Measurements from ENCODE around the gene RNF150. TPM values are rescaled to one million over a fixed set of nuclear protein-coding genes. Genes with fewer than 3 reads are reported as not detected.

Gene RNF150
- total and polyA plus RNA-seq, 7 donors: 0.46 to 69.0 (median 53.2) TPM

GRCh38 chr4:140925417-140925816, 207.9 kb downstream of the RNF150 start:
- H3K36me3 ChIP-seq: peaks cover 0 to 6% (median 2%) of the 10 kb centered on the region in 4 donors
- 86% methylated on average over 6 of the region's 6 CpGs for WGBS, 2 donors

GRCh38 chr4:140924761-140925392, 208.4 kb downstream of the RNF150 start:
- H3K4me1 ChIP-seq: peaks cover 0 to 27% (median 15%) of the 10 kb centered on the region in 4 donors
- no peak overlapping the region for H3K4me3 ChIP-seq
- no peak for DNase-seq
- no peaks in the 10 kb centered on the region for H3K27me3 ChIP-seq
- no peak for TF ChIP-seq POLR2AphosphoS5 (IDR thresholded peaks at IDR 0.05)
- no peak for TF ChIP-seq CTCF (IDR thresholded peaks at IDR 0.05)
- no peak for TF ChIP-seq POLR2A (IDR thresholded peaks at IDR 0.05)
- TF ChIP-seq EP300 (IDR thresholded peaks at IDR 0.05): no peak
- peaks cover 0 to 6% (median 2%) of the 10 kb centered on the region in 4 donors for H3K36me3 ChIP-seq
- peak overlapping the region in 1 of 4 donors; percentile 11 for H3K27ac ChIP-seq
- H3K9me3 ChIP-seq: no peaks in the 10 kb centered on the region
- intact Hi-C loops (cut with DNase I): no loop called here
- WGBS, 2 donors: 54 to 57% methylated on average over 3 of the region's 3 CpGs

More at GRCh38 chr4:140925417-140925816, 207.9 kb downstream of the RNF150 start:
- no peak overlapping the region for H3K4me3 ChIP-seq
- H3K9me3 ChIP-seq: no peaks in the 10 kb centered on the region
- intact Hi-C loops (cut with DNase I): no loop called here
- no peak for TF ChIP-seq EP300 (IDR thresholded peaks at IDR 0.05)
- no peak for TF ChIP-seq CTCF (IDR thresholded peaks at IDR 0.05)
- no peak for TF ChIP-seq POLR2A (IDR thresholded peaks at IDR 0.05)
- no peak for TF ChIP-seq POLR2AphosphoS5 (IDR thresholded peaks at IDR 0.05)
- H3K4me1 ChIP-seq: peaks cover 0 to 32% (median 17%) of the 10 kb centered on the region in 4 donors
- no peaks in the 10 kb centered on the region for H3K27me3 ChIP-seq
- DNase-seq: no peak
- H3K27ac ChIP-seq: peak overlapping the region in 1 of 4 donors; percentile 11

- TF ChIP-seq POLR2A (IDR thresholded peaks at IDR 0.05) (no peak), EP300 (IDR thresholded peaks at IDR 0.05) (no peak), CTCF (IDR thresholded peaks at IDR 0.05) (no peak)
- 72 to 86% methylated on average over 3 of the region's 3 CpGs for WGBS, 2 donors
- peak overlapping the region in 3 of 4 donors; percentile 5 to 27 (median 9) for H3K27ac ChIP-seq
Measured at GRCh38 chr4:140906993-140907962, 226.0 kb downstream of the RNF150 start.

GRCh38 chr4:140904904-140905303, 228.4 kb downstream of the RNF150 start:
- intact Hi-C loops (cut with DNase I): no loop called here
- Histone ChIP-seq H3K4me1 (peaks cover 0 to 35% (median 21%) of the 10 kb centered on the region in 4 donors), H3K4me3 (no peak overlapping the region), H3K9me3 (no peaks in the 10 kb centered on the region), H3K27me3 (no peaks in the 10 kb centered on the region), H3K36me3 (no peaks in the 10 kb centered on the region), H3K27ac (no peak overlapping the region)
- TF ChIP-seq EP300 (IDR thresholded peaks at IDR 0.05): no peak
- no peak for TF ChIP-seq POLR2A (IDR thresholded peaks at IDR 0.05)
- no peak for TF ChIP-seq POLR2AphosphoS5 (IDR thresholded peaks at IDR 0.05)
- no peak for TF ChIP-seq CTCF (IDR thresholded peaks at IDR 0.05)
- no peak for DNase-seq
- 49 to 68% methylated on average over 2 of the region's 2 CpGs for WGBS, 2 donors

More at GRCh38 chr4:140906993-140907962, 226.0 kb downstream of the RNF150 start:
- no peaks in the 10 kb centered on the region for H3K27me3 ChIP-seq
- H3K36me3 ChIP-seq: peaks cover 0 to 14% (median 4%) of the 10 kb centered on the region in 4 donors
- no peaks in the 10 kb centered on the region for H3K9me3 ChIP-seq
- no peak for DNase-seq
- intact Hi-C loops (cut with DNase I): no loop called here
- H3K4me1 ChIP-seq: peaks cover 0 to 35% (median 18%) of the 10 kb centered on the region in 4 donors
- no peak overlapping the region for H3K4me3 ChIP-seq

All from sigmoid colon (tissue), 7 donors.